OCI-LY3 (cell line): ENCODE measurements around the gene RASD1.

Experiments
- H2AFZ ChIP-seq: fragments of 200-600, 300-600 bp; shearing (Covaris generic); 2 replicates; pipeline ENCODE4 v1.6.0; 2014; ENCODE audit warnings: antibody characterized with exemption, low read depth, low read length
- H3K27ac ChIP-seq: fragments of 200-600, 300-600 bp; sonication (generic); 2 replicates; pipeline ENCODE4 v1.5.1; 2014; ENCODE audit warnings: mild to moderate bottlenecking, low read length, moderate library complexity, mixed read lengths
- H3K27me3 ChIP-seq: fragments of 200-600, 300-600 bp; sonication (generic); 2 replicates; pipeline ENCODE4 v1.6.1; 2014; ENCODE audit warnings: low read depth, low read length, mixed read lengths
- H3K36me3 ChIP-seq: fragments of 200-600, 300-600 bp; sonication (generic); replicated peaks from 2 replicates; pipeline ENCODE3; 2014; ENCODE audit warnings: low read depth, low read length, mixed read lengths
- H3K4me1 ChIP-seq: fragments of 300-600, 200-600 bp; sonication (generic); 2 replicates; pipeline ENCODE4 v1.6.1; 2014; ENCODE audit warnings: low read length, mixed read lengths
- H3K4me2 ChIP-seq: fragments of 200-600, 300-600 bp; sonication (generic); 2 replicates; pipeline ENCODE4 v1.6.1; 2014; ENCODE audit warnings: low read length, mixed read lengths
- H3K4me3 ChIP-seq: fragments of 300-600, 200-600 bp; sonication (generic); 2 replicates; pipeline ENCODE4 v1.5.1; 2014; ENCODE audit warnings: antibody characterized with exemption, mild to moderate bottlenecking, low read length, moderate library complexity
- H3K79me2 ChIP-seq: fragments of 300-600, 200-600 bp; shearing (Covaris generic); 2 replicates; pipeline ENCODE4 v1.6.1; 2014; ENCODE audit warnings: mild to moderate bottlenecking, low read length, mixed read lengths
- H3K9ac ChIP-seq: fragments of 300-600, 200-600 bp; shearing (Covaris generic); 2 replicates; pipeline ENCODE4 v1.6.0; 2014; ENCODE audit warnings: mild to moderate bottlenecking, low read length, moderate library complexity
- H3K9me3 ChIP-seq: fragments of 200-600, 300-600 bp; shearing (Covaris generic); 2 replicates; pipeline ENCODE4 v1.6.1; 2014; ENCODE audit warnings: low read length, mixed read lengths; ENCODE audit not compliant: insufficient read depth
- H4K20me1 ChIP-seq: fragments of 200-600, 300-600 bp; sonication (generic); 2 replicates; pipeline ENCODE4 v1.6.1; 2016; ENCODE audit warnings: low read length, mixed read lengths; ENCODE audit not compliant: insufficient read depth
- CTCF ChIP-seq: fragments of 200-600, 300-600 bp; sonication (generic); IDR thresholded peaks from 2 replicates; pipeline ENCODE4 v1.5.1; 2014; ENCODE audit warnings: antibody characterized with exemption, low read length, low read depth
- EZH2phosphoT487 ChIP-seq: fragments of 200-600 bp; shearing (Covaris generic); IDR thresholded peaks from 2 replicates; pipeline ENCODE4 v1.6.1; 2018; ENCODE audit warnings: antibody characterized with exemption, mixed run types, low read depth

Gene RASD1

GRCh38 chr17:17542906-17543635, 46.9 kb upstream of the RASD1 start:
- no peaks in the 10 kb centered on the region for H3K9me3 ChIP-seq
- H3K36me3 ChIP-seq: no peaks in the 10 kb centered on the region
- H3K27me3 ChIP-seq: no peaks in the 10 kb centered on the region
- no peak overlapping the region for H3K9ac ChIP-seq
- no peaks in the 10 kb centered on the region for H3K79me2 ChIP-seq
- H3K4me1 ChIP-seq: no peaks in the 10 kb centered on the region
- no peak overlapping the region for H2AFZ ChIP-seq
- no peak for TF ChIP-seq CTCF
- no peak for TF ChIP-seq EZH2phosphoT487
- H3K27ac ChIP-seq: no peak overlapping the region
- H3K4me3 ChIP-seq: no peak overlapping the region
- H3K4me2 ChIP-seq: no peak overlapping the region
- no peaks in the 10 kb centered on the region for H4K20me1 ChIP-seq

- H3K79me2 ChIP-seq: no peaks in the 10 kb centered on the region
- no peak overlapping the region for H3K4me3 ChIP-seq
- no peaks in the 10 kb centered on the region for H3K4me1 ChIP-seq
- no peaks in the 10 kb centered on the region for H3K9me3 ChIP-seq
- no peaks in the 10 kb centered on the region for H3K27me3 ChIP-seq
- no peak overlapping the region for H3K4me2 ChIP-seq
- H3K27ac ChIP-seq: no peak overlapping the region
- H3K36me3 ChIP-seq: no peaks in the 10 kb centered on the region
- no peak overlapping the region for H2AFZ ChIP-seq
- H4K20me1 ChIP-seq: no peaks in the 10 kb centered on the region
- TF ChIP-seq CTCF: no peak
- no peak for TF ChIP-seq EZH2phosphoT487
- H3K9ac ChIP-seq: no peak overlapping the region
Measured at GRCh38 chr17:17541640-17542001, 45.4 kb upstream of the RASD1 start.

GRCh38 chr17:17540935-17541639, 44.9 kb upstream of the RASD1 start:
- Histone ChIP-seq H3K79me2 (no peaks in the 10 kb centered on the region), H3K9ac (no peak overlapping the region), H3K9me3 (no peaks in the 10 kb centered on the region), H3K4me3 (no peak overlapping the region), H2AFZ (no peak overlapping the region), H3K36me3 (no peaks in the 10 kb centered on the region), H3K27ac (no peak overlapping the region), H3K4me2 (no peak overlapping the region), H4K20me1 (no peaks in the 10 kb centered on the region), H3K27me3 (no peaks in the 10 kb centered on the region), H3K4me1 (no peaks in the 10 kb centered on the region)
- no peak for TF ChIP-seq EZH2phosphoT487
- TF ChIP-seq CTCF: no peak

GRCh38 chr17:17540278-17540906, 44.2 kb upstream of the RASD1 start:
- H3K27ac ChIP-seq: no peak overlapping the region
- H3K4me1 ChIP-seq: no peaks in the 10 kb centered on the region
- H3K9ac ChIP-seq: no peak overlapping the region
- TF ChIP-seq CTCF: no peak
- no peak for TF ChIP-seq EZH2phosphoT487
- H3K4me2 ChIP-seq: no peak overlapping the region
- no peak overlapping the region for H2AFZ ChIP-seq
- H3K27me3 ChIP-seq: no peaks in the 10 kb centered on the region
- no peaks in the 10 kb centered on the region for H3K36me3 ChIP-seq
- H3K9me3 ChIP-seq: no peaks in the 10 kb centered on the region
- no peaks in the 10 kb centered on the region for H3K79me2 ChIP-seq
- no peaks in the 10 kb centered on the region for H4K20me1 ChIP-seq
- H3K4me3 ChIP-seq: no peak overlapping the region
